H1 (cell line): ENCODE data around the gene PRRG3. TPM values are rescaled to one million over a fixed set of nuclear protein-coding genes. Genes with fewer than 3 reads are reported as not detected.

Source experiments
- CTCF ChIA-PET: fragments of 300-600 bp; sonication (Branson Sonifier 250); formaldehyde crosslinking; loops from one replicate; lab custom pipeline; 2021; ENCODE audit not compliant: partially characterized antibody; lab: Charles Lee
- POLR2A ChIA-PET: fragments of 300-600 bp; sonication (Branson Sonifier 250); formaldehyde crosslinking; loops from one replicate; lab custom pipeline; 2021; ENCODE audit warnings: inconsistent platforms; ENCODE audit not compliant: partially characterized antibody; lab: Charles Lee
- DNase-seq, 2 experiments: peaks; one replicate each; pipeline versions ENCODE4 v3.0.0 to v3.0.0-alpha.2; 2010 to 2022; ENCODE audit warnings: low spot score in 2 of 2, low read depth in 1 of 2, mixed read lengths in 1 of 2
- FAIRE-seq: peaks from 2 replicates; lab custom pipeline; 2011; peaks lifted over from hg19 to GRCh38; lab: Jason Lieb, UNC
- H2AFZ ChIP-seq: 2 replicates; pipeline ENCODE4 v1.8.1; 2012; ENCODE audit warnings: low read length, inconsistent platforms
- H2AK5ac ChIP-seq: 2 replicates; pipeline ENCODE4 v1.6.1; 2013; ENCODE audit warnings: low read depth, low read length
- H2BK120ac ChIP-seq: replicated peaks from 2 replicates; pipeline ENCODE3; 2013; ENCODE audit warnings: low read depth, low read length, inconsistent platforms
- H2BK12ac ChIP-seq: 2 replicates; pipeline ENCODE4 v1.6.1; 2013; ENCODE audit warnings: low read depth, low read length
- H2BK15ac ChIP-seq: 2 replicates; pipeline ENCODE4 v1.6.1; 2013; ENCODE audit warnings: low read length
- H2BK20ac ChIP-seq: 2 replicates; pipeline ENCODE4 v1.6.1; 2013; ENCODE audit warnings: low read length
- H2BK5ac ChIP-seq: 2 replicates; pipeline ENCODE4 v1.6.1; 2013; ENCODE audit warnings: low read depth, low read length
- H3K14ac ChIP-seq: 2 replicates; pipeline ENCODE4 v1.6.1; 2013; ENCODE audit warnings: inconsistent platforms; ENCODE audit not compliant: insufficient read length
- H3K18ac ChIP-seq: 2 replicates; pipeline ENCODE4 v1.6.1; 2013; ENCODE audit warnings: low read length; ENCODE audit errors: extremely low read depth
- H3K23ac ChIP-seq: 2 replicates; pipeline ENCODE4 v1.6.1; 2013; ENCODE audit warnings: inconsistent platforms; ENCODE audit not compliant: insufficient read length
- H3K23me2 ChIP-seq: 2 replicates; pipeline ENCODE4 v1.6.1; 2013; ENCODE audit warnings: low read depth, low read length
- H3K27ac ChIP-seq: 2 replicates; pipeline ENCODE4 v1.6.1; 2011; ENCODE audit warnings: low read depth, low read length, inconsistent platforms
- H3K27me3 ChIP-seq, 4 experiments: replicated peaks in 1 of 4; 1 replicate in 1 of 4; 2 replicates in 3 of 4; pipeline versions ENCODE4 v1.6.1 to v1.8.1; 2011 to 2013; ENCODE audit warnings: low read length in 3 of 4, mild to moderate bottlenecking in 3 of 4, inconsistent platforms in 2 of 4, mixed read lengths in 2 of 4, moderate library complexity in 1 of 4; ENCODE audit not compliant: control insufficient read depth in 3 of 4, insufficient read depth in 3 of 4; ENCODE audit errors: extremely low read depth in 1 of 4
- H3K36me3 ChIP-seq, 4 experiments: 2 replicates each; pipeline versions ENCODE4 v1.6.1 to v1.8.1; 2011 to 2013; ENCODE audit warnings: mild to moderate bottlenecking in 4 of 4, low read length in 3 of 4, moderate library complexity in 2 of 4, control low read depth in 1 of 4, inconsistent platforms in 1 of 4; ENCODE audit not compliant: insufficient read depth in 4 of 4, control insufficient read depth in 2 of 4
- H3K4ac ChIP-seq: replicated peaks from 2 replicates; pipeline ENCODE3; 2013; ENCODE audit warnings: low read length, low read depth, mixed read lengths, inconsistent platforms; ENCODE audit not compliant: insufficient read length
- H3K4me1 ChIP-seq, 4 experiments: replicated peaks in 1 of 4; 1 replicate in 1 of 4; 2 replicates in 3 of 4; pipeline versions ENCODE4 v1.6.1 to v1.8.1; 2011 to 2013; ENCODE audit warnings: low read length in 3 of 4, inconsistent platforms in 2 of 4, mixed read lengths in 1 of 4; ENCODE audit not compliant: insufficient read depth in 4 of 4, control insufficient read depth in 3 of 4
- H3K4me2 ChIP-seq, 2 experiments: 2 replicates each; pipeline versions ENCODE4 v1.6.1 to v1.8.1; 2011 to 2013; ENCODE audit warnings: low read depth in 2 of 2, low read length in 2 of 2, control low read depth in 1 of 2, inconsistent platforms in 1 of 2, mild to moderate bottlenecking in 1 of 2; ENCODE audit not compliant: insufficient read depth in 1 of 2
- H3K4me3 ChIP-seq, 4 experiments: fragments of 200-600, 300-600 bp in 1 of 4; sonication (generic), shearing (Covaris generic), sonication (Bioruptor Twin) in 1 of 4; 2 replicates each; pipeline versions ENCODE4 v1.5.1 to v1.8.1; 2011 to 2016; ENCODE audit warnings: low read length in 4 of 4, low read depth in 3 of 4, control low read depth in 2 of 4, inconsistent platforms in 2 of 4, mild to moderate bottlenecking in 2 of 4, mixed read lengths in 1 of 4, moderate library complexity in 1 of 4; ENCODE audit not compliant: insufficient read depth in 2 of 4; ENCODE audit errors: extremely low read depth in 1 of 4
- H3K56ac ChIP-seq: replicated peaks from 2 replicates; pipeline ENCODE3; 2013; ENCODE audit warnings: low read depth, mild to moderate bottlenecking, mixed read lengths, low read length, inconsistent platforms; ENCODE audit not compliant: insufficient read length
- H3K79me1 ChIP-seq: 2 replicates; pipeline ENCODE4 v1.6.1; 2013; ENCODE audit warnings: low read depth, low read length, control low read depth
- H3K79me2 ChIP-seq, 2 experiments: 2 replicates each; pipeline versions ENCODE4 v1.6.1 to v1.8.1; 2012 to 2013; ENCODE audit warnings: low read length in 2 of 2, mild to moderate bottlenecking in 2 of 2, inconsistent platforms in 1 of 2; ENCODE audit not compliant: insufficient read depth in 2 of 2, control insufficient read depth in 1 of 2
- H3K9ac ChIP-seq, 4 experiments: replicated peaks in 1 of 4; 1 replicate in 1 of 4; 2 replicates in 3 of 4; pipeline versions ENCODE4 v1.6.1 to v1.8.1; 2011 to 2013; ENCODE audit warnings: low read depth in 3 of 4, low read length in 3 of 4, control low read depth in 2 of 4, mild to moderate bottlenecking in 2 of 4, moderate library complexity in 2 of 4, inconsistent platforms in 1 of 4; ENCODE audit errors: extremely low read depth in 1 of 4
- H3K9me3 ChIP-seq, 2 experiments: 2 replicates each; pipeline versions ENCODE4 v1.6.1 to v1.8.1; 2012 to 2013; ENCODE audit warnings: mild to moderate bottlenecking in 2 of 2, moderate library complexity in 2 of 2, control low read depth in 1 of 2, inconsistent platforms in 1 of 2, low read depth in 1 of 2, low read length in 1 of 2, mixed read lengths in 1 of 2; ENCODE audit not compliant: insufficient read depth in 2 of 2
- H4K20me1 ChIP-seq, 2 experiments: replicated peaks in 1 of 2; 2 replicates each; pipeline versions ENCODE3 to v1.8.1; 2011 to 2013; ENCODE audit warnings: inconsistent platforms in 2 of 2, low read length in 2 of 2, mild to moderate bottlenecking in 1 of 2; ENCODE audit not compliant: insufficient read depth in 2 of 2, control insufficient read depth in 1 of 2
- H4K5ac ChIP-seq: 2 replicates; pipeline ENCODE4 v1.6.1; 2013; ENCODE audit warnings: low read length, low read depth, mixed read lengths, inconsistent platforms; ENCODE audit not compliant: insufficient read length
- H4K8ac ChIP-seq: 2 replicates; pipeline ENCODE4 v1.8.0; 2013; ENCODE audit warnings: mild to moderate bottlenecking, moderate library complexity, low read length, inconsistent platforms; ENCODE audit not compliant: insufficient read depth; ENCODE audit errors: extremely low read depth
- H4K91ac ChIP-seq: replicated peaks from 2 replicates; pipeline ENCODE3; 2013; ENCODE audit warnings: low read length, mixed read lengths, inconsistent platforms; ENCODE audit not compliant: insufficient read length
- BCL11A ChIP-seq, 2 experiments: IDR thresholded peaks; one replicate each; pipeline ENCODE4 v1.6.1; 2011; ENCODE audit warnings: low read depth in 2 of 2, low read length in 2 of 2, mild to moderate bottlenecking in 2 of 2
- WGBS, 2 experiments: shearing (Covaris generic) in 1 of 2; methylation state at CpG; one replicate each; pipeline versions ENCODE4 v1.1.6 to v1.1.7; 2013 to 2015; ENCODE audit warnings: low lambda C conversion rate in 2 of 2, mixed read lengths in 2 of 2, inconsistent platforms in 1 of 2, low coverage in 1 of 2, missing lambda C conversion rate in 1 of 2; ENCODE audit not compliant: insufficient replicate concordance in 2 of 2, insufficient coverage in 1 of 2, insufficient read length in 1 of 2; ENCODE audit errors: extremely low coverage in 1 of 2, missing lambda C conversion rate in 1 of 2; 5-methylcytosine and 5-hydroxymethylcytosine counted together
- polyA plus RNA-seq, 7 experiments: library from polyadenylated mRNA; depleted of rRNA in 3 of 7; stranded (reverse) in 5 of 7; unstranded in 2 of 7; fragments of >200 nt in 5 of 7; fragments of 200-250 nt in 2 of 7; gene quantifications; 1 replicate in 5 of 7; 2 replicates in 1 of 7; 4 replicates in 1 of 7; pipeline versions ENCODE4 v1.2.1 to v1.2.3, GENCODE V29; 2011 to 2013; ENCODE audit warnings: missing spikeins in 2 of 7, mixed read lengths in 2 of 7
- total RNA-seq: library from RNA; stranded (reverse); fragmentation: NEBNext Ultra II Directional; extraction: Animal tissue kit (Norgen Biotek cat#: 25700); gene quantifications from 2 replicates; pipeline ENCODE4 v1.2.1, GENCODE V29; 2021

Gene PRRG3
- total and polyA plus RNA-seq, 2 of the 8 experiments (the other 6 are each of a cell fraction or from before 2014, with no cell fraction given): 4.2 to 5.4 TPM

DNA sequence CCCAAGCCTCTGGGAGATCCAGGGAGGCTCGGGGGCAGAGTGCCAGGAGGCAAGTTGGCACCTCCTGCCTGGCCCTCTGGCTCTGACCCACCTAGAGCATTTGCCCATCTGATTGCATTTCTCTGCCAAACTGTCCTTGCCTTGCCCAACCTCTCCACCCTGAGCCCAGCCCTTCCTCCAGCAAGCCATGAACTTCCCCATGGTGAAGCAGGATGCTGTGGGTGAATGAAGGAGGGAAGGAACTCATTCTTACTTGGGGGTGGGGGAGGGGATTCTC, 30.0 kb downstream of the PRRG3 start:
- no peak overlapping the region for H2BK12ac ChIP-seq
- H3K14ac ChIP-seq: no peak overlapping the region
- no peak overlapping the region for H2BK120ac ChIP-seq
- H4K5ac ChIP-seq: no peak overlapping the region
- H2AFZ ChIP-seq: no peak overlapping the region
- no peak overlapping the region for H3K4me2 ChIP-seq
- H3K36me3 ChIP-seq: no peaks in the 10 kb centered on the region
- H4K91ac ChIP-seq: no peak overlapping the region
- no peak overlapping the region for H4K8ac ChIP-seq
- H2BK15ac ChIP-seq: no peak overlapping the region
- no peak overlapping the region for H3K9ac ChIP-seq
- no peak for TF ChIP-seq BCL11A (IDR thresholded peaks at IDR 0.05; ENCODE audit: low read depth in 2 of 2, low read length in 2 of 2)
- TF ChIP-seq, all 59 proteins: peak for 0
- Histone ChIP-seq H3K23ac (no peak overlapping the region), H3K23me2 (no peaks in the 10 kb centered on the region), H3K4me1 (peaks cover 0 to 6% (median 4%) of the 10 kb centered on the region in 4 experiments; a peak in 2 of 7 replicates), H3K27me3 (peaks cover 0 to 4% (median 0%) of the 10 kb centered on the region in 4 experiments; a peak in 3 of 7 replicates), H4K20me1 (no peaks in the 10 kb centered on the region), H2AK5ac (no peak overlapping the region), H3K79me1 (no peaks in the 10 kb centered on the region), H3K4ac (no peak overlapping the region), H2BK20ac (no peak overlapping the region), H3K4me3 (no peak overlapping the region), H3K27ac (no peak overlapping the region), H2BK5ac (no peak overlapping the region), H3K18ac (no peak overlapping the region), H3K9me3 (no peaks in the 10 kb centered on the region), H3K79me2 (no peaks in the 10 kb centered on the region), H3K56ac (no peak overlapping the region)
- POLR2A ChIA-PET: no interaction called here
- DNase-seq: no peak
- no peak for FAIRE-seq
- no CpG with 5 or more reads among the region's 1 CpG for WGBS, 2 experiments
- CTCF ChIA-PET: interaction anchor here (2.5 kb wide), 1 partner anchor 13 kb away, joined by 9 read pairs; no protein-coding TSS in a partner anchor
